IPS-15b (cell line): Measurements from ENCODE around the gene ZBTB37.
A peak's percentile ranks its signal among the peaks of the same experiment; 100 is the strongest.
"Not testable (repeated sequence)": the region's sequence is repeated elsewhere in the genome, so short reads cannot be mapped to it uniquely, and the experiment has no call there.

Source experiments
- H3K27me3 ChIP-seq: one replicate; pipeline ENCODE4 v1.6.1; 2013; ENCODE audit warnings: low read length; ENCODE audit not compliant: control insufficient read depth, insufficient read depth
- H3K36me3 ChIP-seq: one replicate; pipeline ENCODE4 v1.6.1; 2013; ENCODE audit warnings: low read length; ENCODE audit not compliant: control insufficient read depth, insufficient read depth
- H3K4me1 ChIP-seq: one replicate; pipeline ENCODE4 v1.6.1; 2013; ENCODE audit warnings: mild to moderate bottlenecking, low read length; ENCODE audit not compliant: control insufficient read depth, insufficient read depth
- H3K4me3 ChIP-seq: one replicate; pipeline ENCODE4 v1.5.1; 2013; ENCODE audit warnings: low read depth, low read length
- H3K9ac ChIP-seq: one replicate; pipeline ENCODE4 v1.6.1; 2013; ENCODE audit warnings: low read depth, mild to moderate bottlenecking, low read length
- H3K9me3 ChIP-seq: one replicate; pipeline ENCODE4 v1.6.1; 2013; ENCODE audit warnings: mild to moderate bottlenecking, low read length; ENCODE audit not compliant: control insufficient read depth, insufficient read depth

ZBTB37 gene

GRCh38 chr1:173867141-173867752, 933 bp upstream of the ZBTB37 start:
- peaks cover 49% of the 10 kb centered on the region for H3K36me3 ChIP-seq

GRCh38 chr1:173867753-173868265, 371 bp upstream of the ZBTB37 start, which contains the start of gene GAS5:
Gene GAS5 (minus strand): TSS chr1:173867989.
- Histone ChIP-seq H3K9ac (peak within 1 kb of the TSS; percentile 99), H3K27me3 (no peaks in the 10 kb centered on the region), H3K36me3 (peaks cover 49% of the 10 kb centered on the region), H3K9me3 (no peaks in the 10 kb centered on the region), H3K4me1 (peaks cover 3% of the 10 kb centered on the region), H3K4me3 (peak within 1 kb of the TSS; percentile 99)

More at GRCh38 chr1:173867141-173867752, 933 bp upstream of the ZBTB37 start:
- no peaks in the 10 kb centered on the region for H3K9me3 ChIP-seq
- no peaks in the 10 kb centered on the region for H3K27me3 ChIP-seq
- H3K4me3 ChIP-seq: peak overlapping the region; percentile 99
- H3K4me1 ChIP-seq: peaks cover 3% of the 10 kb centered on the region
- H3K9ac ChIP-seq: peak overlapping the region; percentile 99

GRCh38 chr1:173869021-173869359, 810 bp downstream of the ZBTB37 start:
- Histone ChIP-seq H3K9me3 (no peaks in the 10 kb centered on the region), H3K27me3 (no peaks in the 10 kb centered on the region), H3K4me1 (peaks cover 3% of the 10 kb centered on the region), H3K36me3 (peaks cover 39% of the 10 kb centered on the region), H3K9ac (peak overlapping the region; percentile 76), H3K4me3 (peak overlapping the region; percentile 85)

DNA sequence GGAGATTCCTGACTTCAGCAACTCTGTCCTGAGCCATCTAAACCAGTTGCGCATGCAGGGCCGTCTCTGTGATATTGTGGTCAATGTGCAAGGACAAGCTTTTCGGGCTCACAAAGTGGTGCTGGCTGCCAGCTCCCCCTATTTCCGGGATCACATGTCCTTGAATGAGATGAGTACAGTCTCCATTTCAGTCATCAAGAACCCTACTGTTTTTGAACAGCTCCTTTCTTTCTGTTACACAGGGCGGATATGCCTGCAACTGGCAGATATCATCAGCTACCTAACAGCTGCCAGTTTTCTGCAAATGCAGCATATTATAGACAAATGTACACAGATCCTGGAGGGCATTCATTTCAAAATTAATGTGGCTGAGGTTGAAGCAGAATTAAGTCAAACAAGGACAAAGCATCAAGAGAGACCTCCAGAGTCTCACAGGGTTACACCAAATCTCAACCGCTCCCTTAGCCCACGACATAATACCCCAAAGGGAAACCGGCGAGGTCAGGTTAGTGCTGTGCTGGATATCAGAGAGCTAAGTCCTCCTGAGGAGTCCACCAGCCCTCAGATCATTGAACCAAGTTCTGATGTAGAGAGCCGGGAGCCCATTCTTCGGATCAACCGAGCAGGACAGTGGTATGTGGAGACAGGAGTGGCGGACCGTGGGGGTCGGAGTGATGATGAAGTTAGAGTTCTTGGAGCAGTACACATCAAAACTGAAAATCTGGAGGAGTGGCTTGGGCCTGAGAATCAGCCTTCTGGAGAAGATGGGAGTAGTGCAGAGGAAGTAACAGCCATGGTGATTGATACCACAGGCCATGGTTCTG, 2.3 kb downstream of the ZBTB37 start:
- no peak overlapping the region for H3K9ac ChIP-seq
- peaks cover 24% of the 10 kb centered on the region for H3K36me3 ChIP-seq
- H3K27me3 ChIP-seq: no peaks in the 10 kb centered on the region
- H3K4me1 ChIP-seq: peaks cover 1% of the 10 kb centered on the region
- H3K9me3 ChIP-seq: no peaks in the 10 kb centered on the region
- H3K4me3 ChIP-seq: no peak overlapping the region

DNA sequence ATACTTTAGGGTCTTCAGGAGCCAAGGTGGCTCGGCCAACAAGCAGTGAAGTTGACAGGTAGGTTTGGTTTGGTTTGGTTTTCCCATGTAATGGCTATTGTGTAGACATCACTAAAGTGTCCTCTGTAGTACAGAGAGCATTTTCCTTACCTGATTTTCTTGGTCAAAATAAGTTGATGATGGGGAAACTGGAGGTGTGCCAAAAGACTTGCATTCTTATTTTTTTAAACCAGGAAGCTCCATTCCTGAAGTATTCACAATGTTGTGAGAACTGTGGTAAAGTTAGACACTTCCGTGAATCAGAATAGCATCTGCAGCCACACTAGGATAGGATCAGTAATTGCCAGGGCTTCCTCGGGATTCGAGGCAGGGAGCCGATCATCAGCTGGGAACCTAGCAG, 2.9 kb downstream of the ZBTB37 start:
- H3K4me1 ChIP-seq: no peaks in the 10 kb centered on the region
- peaks cover 18% of the 10 kb centered on the region for H3K36me3 ChIP-seq
- H3K4me3 ChIP-seq: no peak overlapping the region

DNA sequence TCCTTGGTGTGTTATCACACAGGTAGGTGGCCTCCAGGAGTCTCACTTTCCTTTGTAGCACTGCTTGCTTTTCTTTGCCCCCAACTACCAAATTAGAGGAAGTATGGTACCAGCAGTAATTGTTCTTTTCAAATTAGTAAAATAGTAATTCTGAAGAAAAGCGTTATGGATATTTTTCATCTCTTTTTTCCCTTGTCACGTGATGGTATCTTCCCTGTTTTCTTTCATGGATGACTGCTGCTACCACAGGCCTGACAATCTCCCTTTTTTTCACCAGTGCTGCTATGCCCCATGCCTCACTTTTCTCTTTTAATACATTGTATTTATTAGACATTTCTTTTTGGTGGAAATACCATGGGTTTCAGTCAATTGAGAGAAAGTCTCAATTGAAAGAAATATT, 3.3 kb downstream of the ZBTB37 start:
- Histone ChIP-seq H3K4me3 (no peak overlapping the region), H3K9ac (no peak overlapping the region), H3K9me3 (no peaks in the 10 kb centered on the region), H3K4me1 (no peaks in the 10 kb centered on the region), H3K27me3 (no peaks in the 10 kb centered on the region), H3K36me3 (peaks cover 17% of the 10 kb centered on the region)

More for the DNA sequence above, 2.9 kb downstream of the ZBTB37 start:
- H3K9ac ChIP-seq: no peak overlapping the region
- H3K9me3 ChIP-seq: no peaks in the 10 kb centered on the region
- no peaks in the 10 kb centered on the region for H3K27me3 ChIP-seq

DNA sequence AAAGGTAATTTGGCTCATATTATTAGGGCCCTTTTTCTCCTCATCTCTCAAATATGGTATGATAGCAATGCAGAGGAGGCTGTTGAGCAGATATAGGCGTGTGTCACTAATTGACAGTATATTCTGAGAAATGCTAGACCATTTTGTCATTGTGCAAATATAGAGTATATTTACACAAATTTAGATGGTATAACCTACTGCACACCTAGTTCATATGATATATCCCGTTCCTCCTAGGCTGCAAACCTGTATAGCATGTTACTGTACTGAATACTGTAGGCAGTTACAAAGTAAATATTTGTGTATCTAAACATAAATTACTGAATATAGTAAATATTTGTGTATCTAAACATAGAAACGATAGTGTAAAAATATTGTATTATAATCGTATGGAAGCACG, 8.6 kb downstream of the ZBTB37 start:
- no peaks in the 10 kb centered on the region for H3K27me3 ChIP-seq
- no peaks in the 10 kb centered on the region for H3K4me1 ChIP-seq
- H3K36me3 ChIP-seq: peaks cover 9% of the 10 kb centered on the region
- H3K9me3 ChIP-seq: no peaks in the 10 kb centered on the region
- no peak overlapping the region for H3K4me3 ChIP-seq
- H3K9ac ChIP-seq: no peak overlapping the region

GRCh38 chr1:173878251-173878650, 10.1 kb downstream of the ZBTB37 start:
- peaks cover 9% of the 10 kb centered on the region for H3K36me3 ChIP-seq
- H3K9me3 ChIP-seq: no peaks in the 10 kb centered on the region
- H3K27me3 ChIP-seq: no peaks in the 10 kb centered on the region
- H3K4me3 ChIP-seq: no peak overlapping the region
- no peaks in the 10 kb centered on the region for H3K4me1 ChIP-seq
- H3K9ac ChIP-seq: no peak overlapping the region

DNA sequence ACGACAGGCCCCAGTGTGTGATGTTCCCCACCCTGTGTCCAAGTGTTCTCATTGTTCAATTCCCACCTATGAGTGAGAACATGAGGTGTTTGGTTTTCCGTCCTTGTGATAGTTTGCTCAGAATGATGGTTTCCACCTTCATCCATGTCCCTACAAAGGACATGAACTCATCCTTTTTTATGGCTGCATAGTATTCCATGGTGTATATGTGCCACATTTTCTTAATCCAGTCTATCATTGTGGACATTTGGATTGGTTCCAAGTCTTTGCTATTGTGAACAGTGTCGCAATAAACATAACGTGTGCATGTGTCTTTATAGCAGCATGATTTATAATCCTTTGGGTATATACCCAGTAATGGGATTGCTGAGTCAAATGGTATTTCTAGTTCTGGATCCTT, 12.9 kb downstream of the ZBTB37 start:
- not testable (repeated sequence) for H3K9me3 ChIP-seq, H3K9ac ChIP-seq, H3K4me1 ChIP-seq, H3K27me3 ChIP-seq, H3K4me3 ChIP-seq
- peaks cover 13% of the 10 kb centered on the region for H3K36me3 ChIP-seq

- Histone ChIP-seq H3K9me3 (no peaks in the 10 kb centered on the region), H3K9ac (no peak overlapping the region), H3K4me1 (peaks cover 13% of the 10 kb centered on the region), H3K27me3 (no peaks in the 10 kb centered on the region), H3K36me3 (peaks cover 4% of the 10 kb centered on the region), H3K4me3 (no peak overlapping the region)
Observed at GRCh38 chr1:173884701-173885100, 16.5 kb downstream of the ZBTB37 start.

- Histone ChIP-seq H3K9ac (no peak overlapping the region), H3K4me3 (no peak overlapping the region), H3K9me3 (no peaks in the 10 kb centered on the region), H3K36me3 (peaks cover 4% of the 10 kb centered on the region), H3K4me1 (peaks cover 20% of the 10 kb centered on the region), H3K27me3 (no peaks in the 10 kb centered on the region)
Observed at GRCh38 chr1:173886746-173887611, 18.8 kb downstream of the ZBTB37 start.
